ENCODE measurements around the gene XPC.
"Not testable (repeated sequence)": the region's sequence is repeated elsewhere in the genome, so short reads cannot be mapped to it uniquely, and the experiment has no call there.

XPC gene

DNA sequence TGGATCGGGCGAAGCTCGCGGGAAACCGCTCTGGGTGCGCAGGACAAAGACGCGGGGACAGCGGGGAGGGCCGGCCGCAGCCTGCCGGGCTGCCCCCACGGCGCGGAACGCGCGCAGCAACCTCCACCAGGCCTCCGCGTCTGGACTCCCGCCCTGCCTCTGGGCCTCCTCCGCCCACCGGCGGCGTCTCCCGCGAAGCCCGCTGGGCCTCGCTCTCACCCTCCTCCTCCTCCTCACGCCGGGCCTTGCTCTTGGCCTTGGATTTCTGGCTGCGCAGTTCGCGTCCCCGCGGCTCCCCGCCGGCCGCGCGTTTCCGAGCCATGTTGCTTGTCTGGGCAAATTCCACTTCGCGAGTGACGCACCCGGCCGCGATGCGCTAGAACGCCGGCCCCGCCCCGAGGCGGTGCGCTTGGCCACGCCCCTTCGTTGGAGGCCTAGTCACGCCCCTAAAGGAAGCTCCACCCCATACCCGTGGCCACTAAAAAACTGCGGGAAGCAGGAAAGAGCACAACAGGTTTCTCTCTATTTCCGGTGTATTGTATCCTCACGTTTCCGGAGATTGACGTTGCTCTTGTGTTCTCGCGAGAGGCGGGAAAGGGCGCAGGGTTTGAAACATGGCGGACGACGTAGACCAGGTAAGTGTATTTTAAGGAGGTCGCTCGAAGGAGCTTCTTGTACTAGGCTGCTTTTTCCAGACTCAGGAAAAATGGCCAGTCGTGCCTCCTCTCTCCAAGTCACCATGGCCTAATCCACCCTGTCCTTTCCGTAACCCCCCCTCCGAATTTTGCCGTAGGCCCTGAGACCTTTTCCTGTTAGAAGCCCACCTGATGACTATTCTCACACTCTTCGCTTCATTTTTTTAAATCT is at the start of gene XPC, which contains the start of gene LSM3:
Gene XPC, minus strand, starts transcription at position 355 of the 867 bp plus-strand sequence. Its CDS starts 33 bp downstream, at position 322.
Gene LSM3, plus strand, starts transcription at position 571 of the 867 bp plus-strand sequence. Its CDS starts 44 bp downstream, at position 615.
- H3K4me1 Mint-ChIP-seq = peaks cover 73% of the 10 kb centered on the region
- peaks cover 30% of the 10 kb centered on the region for H3K36me3 Mint-ChIP-seq
- CTCF ChIA-PET = interaction anchor here (1.0 to 2.6 kb wide), 6 partner anchors 25 to 521 kb away, joined by 3 to 7 read pairs (median 4); partner anchors contain the start of genes CHCHD4 and TMEM43

DNA sequence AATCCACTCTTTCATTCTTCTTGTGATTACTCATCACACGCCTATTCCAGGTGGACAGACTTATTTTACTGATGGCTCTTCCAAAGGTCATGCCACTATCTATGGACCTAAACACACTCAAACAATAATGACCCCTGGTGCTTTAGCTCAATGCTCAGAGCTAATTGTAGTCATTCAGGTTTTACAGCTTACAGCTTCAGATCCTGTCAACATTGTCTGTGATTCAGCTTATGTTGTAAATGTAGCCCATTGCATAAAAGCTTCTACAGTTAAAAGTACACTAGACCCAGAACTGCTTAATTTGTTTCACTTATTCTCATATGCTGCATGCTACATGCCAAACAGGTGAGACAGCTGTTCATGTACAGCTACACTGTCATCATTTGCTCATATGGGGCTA is 49.5 kb upstream of the XPC start:
- peaks cover 39% of the 10 kb centered on the region for H3K27me3 Mint-ChIP-seq
- CTCF ChIA-PET = no interaction called here
- H3K4me1 Mint-ChIP-seq = peaks cover 4% of the 10 kb centered on the region
- H3K9me3 Mint-ChIP-seq = no peaks in the 10 kb centered on the region
- DNase-seq = no peak
- no peak overlapping the region for H3K4me3 Mint-ChIP-seq
- peaks cover 2% of the 10 kb centered on the region for H3K36me3 Mint-ChIP-seq
- H3K27ac Mint-ChIP-seq = no peak overlapping the region

More for the DNA sequence above, at the start of gene XPC, which contains the start of gene LSM3:
- Mint-ChIP-seq H3K9me3 (no peaks in the 10 kb centered on the region), H3K27me3 (no peaks in the 10 kb centered on the region), H3K27ac (peak within 1 kb of the TSS; percentile 96), H3K4me3 (peak within 1 kb of the TSS; percentile 90)
- peak; percentile 97 for DNase-seq

DNA sequence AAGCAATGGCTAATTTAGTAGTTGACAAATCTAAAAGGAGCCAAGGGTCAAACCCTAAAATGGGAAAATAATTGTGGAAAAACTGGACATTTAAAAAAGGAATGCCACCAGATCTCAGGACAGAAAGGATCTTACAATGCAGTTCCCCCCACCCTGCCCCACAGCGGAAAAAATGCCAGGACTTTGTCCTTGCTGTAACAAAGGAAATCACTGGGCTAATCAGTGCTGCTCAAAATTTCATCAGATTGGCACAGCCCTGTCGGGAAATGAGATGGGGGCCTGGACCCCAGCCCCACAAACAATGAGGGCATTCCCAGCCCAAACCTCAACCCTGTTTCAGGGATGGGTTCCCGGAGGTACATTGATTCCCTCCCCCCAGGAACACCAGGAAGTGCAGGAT is 48.0 kb upstream of the XPC start:
- H3K9me3 Mint-ChIP-seq, H3K36me3 Mint-ChIP-seq, H3K4me1 Mint-ChIP-seq, H3K27ac Mint-ChIP-seq, H3K4me3 Mint-ChIP-seq, CTCF ChIA-PET, DNase-seq: not testable (repeated sequence)
- peaks cover 33% of the 10 kb centered on the region for H3K27me3 Mint-ChIP-seq

DNA sequence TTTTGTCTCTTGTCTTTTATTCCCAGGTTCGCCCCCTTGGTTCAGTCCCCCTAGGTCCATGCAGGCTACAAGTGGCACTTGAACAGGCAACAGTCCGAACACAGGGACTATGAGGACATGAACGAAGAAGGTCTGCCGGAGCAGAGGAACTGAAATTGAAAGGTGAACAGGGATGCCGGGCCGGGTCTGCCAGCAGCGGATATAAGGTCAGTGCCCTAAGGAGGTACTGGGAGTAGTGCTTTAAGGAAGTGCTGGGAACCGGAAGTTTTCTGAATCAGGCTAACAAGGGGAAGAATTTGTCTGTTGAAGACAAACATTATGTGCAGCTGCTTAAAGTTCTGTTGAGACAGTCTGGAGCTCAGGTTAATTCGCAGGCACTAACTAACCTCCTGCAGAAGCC is 47.0 kb upstream of the XPC start:
- Mint-ChIP-seq H3K36me3 (no peaks in the 10 kb centered on the region), H3K9me3 (no peaks in the 10 kb centered on the region), H3K27me3 (peaks cover 23% of the 10 kb centered on the region), H3K4me3 (no peak overlapping the region), H3K27ac (no peak overlapping the region), H3K4me1 (no peaks in the 10 kb centered on the region)
- DNase-seq = no peak
- CTCF ChIA-PET = no interaction called here

DNA sequence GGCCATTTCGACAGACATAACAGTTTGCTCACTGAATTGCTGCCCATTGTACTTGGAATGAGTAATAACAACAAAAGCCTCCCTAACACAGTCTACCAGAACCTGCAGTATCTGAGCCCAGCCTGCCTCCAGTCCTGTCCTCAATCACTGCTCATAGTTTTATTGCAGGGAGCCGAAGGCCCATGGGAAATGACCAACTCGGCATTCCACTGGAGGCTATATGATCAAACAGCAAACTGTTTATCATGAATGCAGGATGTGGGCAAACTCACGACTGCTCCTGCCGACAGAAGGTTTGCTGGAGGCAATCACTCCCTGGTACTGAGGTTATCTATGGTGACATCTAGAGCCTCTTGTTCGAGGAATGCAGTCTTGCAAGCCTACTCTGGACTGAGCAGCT is 46.5 kb upstream of the XPC start:
- CTCF ChIA-PET = no interaction called here
- no peaks in the 10 kb centered on the region for H3K36me3 Mint-ChIP-seq
- H3K27ac Mint-ChIP-seq = no peak overlapping the region
- peaks cover 22% of the 10 kb centered on the region for H3K27me3 Mint-ChIP-seq
- H3K4me3 Mint-ChIP-seq = no peak overlapping the region
- no peaks in the 10 kb centered on the region for H3K9me3 Mint-ChIP-seq
- no peaks in the 10 kb centered on the region for H3K4me1 Mint-ChIP-seq
- no peak for DNase-seq

DNA sequence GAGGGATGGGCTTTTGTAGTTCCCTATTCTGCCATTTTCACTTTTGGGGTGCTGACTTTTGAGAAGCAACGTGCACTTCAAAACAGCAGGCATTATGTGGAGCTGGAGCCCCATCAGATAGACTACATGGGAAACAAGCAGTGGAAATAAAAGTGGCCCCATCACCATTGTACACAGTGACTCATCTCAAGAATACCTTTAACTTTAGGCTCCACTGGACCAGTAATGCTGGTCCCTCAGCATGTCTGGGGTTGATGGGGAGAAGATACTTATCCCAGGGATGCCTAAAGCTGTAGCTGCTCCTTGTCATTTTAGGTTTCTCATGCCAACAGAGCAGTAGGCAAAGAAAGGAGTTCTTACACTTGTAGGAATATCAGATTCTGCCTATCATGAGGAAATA is 45.2 kb upstream of the XPC start:
- CTCF ChIA-PET = interaction anchor here (2.3 kb wide), 1 partner anchor 20 kb away, joined by 10 read pairs; no protein-coding TSS in a partner anchor
- Mint-ChIP-seq H3K27me3 (peaks cover 25% of the 10 kb centered on the region), H3K36me3 (no peaks in the 10 kb centered on the region), H3K4me3 (no peak overlapping the region), H3K9me3 (no peaks in the 10 kb centered on the region), H3K4me1 (no peaks in the 10 kb centered on the region), H3K27ac (no peak overlapping the region)
- no peak for DNase-seq

DNA sequence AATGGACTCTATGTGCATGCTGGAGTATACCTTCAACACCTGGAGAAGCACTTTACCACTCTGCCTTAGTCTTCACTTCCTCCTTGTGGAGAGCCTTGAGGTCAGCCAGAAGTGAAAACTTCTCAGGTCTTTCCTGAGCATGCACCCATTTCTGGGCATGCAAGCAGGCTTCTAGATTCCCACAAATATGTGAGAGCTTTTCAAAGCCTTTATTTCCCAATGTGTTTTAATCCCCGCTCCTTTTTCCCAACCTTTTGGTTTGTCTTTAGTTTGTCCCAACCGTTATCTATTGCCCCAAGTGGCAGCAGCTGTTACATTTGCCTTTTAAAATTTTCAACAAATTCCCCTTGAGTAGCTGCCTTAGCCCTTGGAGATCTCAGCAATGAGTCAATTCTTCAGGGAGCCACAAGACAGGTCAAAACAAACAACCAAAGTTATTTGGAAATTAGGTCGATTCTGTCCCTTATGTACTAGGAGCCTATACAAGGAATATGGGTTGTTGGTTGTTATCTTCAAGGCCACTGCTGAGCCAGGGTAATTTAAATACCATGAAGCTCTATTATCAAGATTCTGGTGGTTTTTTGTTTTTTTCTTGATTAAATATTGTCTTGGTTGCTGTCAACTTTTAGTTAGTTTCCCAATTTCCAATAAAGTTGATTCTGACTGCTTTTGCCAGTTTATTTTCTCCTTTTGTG is 44.6 kb upstream of the XPC start:
- H3K27ac Mint-ChIP-seq = no peak overlapping the region
- H3K4me3 Mint-ChIP-seq = no peak overlapping the region
- peaks cover 26% of the 10 kb centered on the region for H3K27me3 Mint-ChIP-seq
- H3K36me3 Mint-ChIP-seq = no peaks in the 10 kb centered on the region
- no peaks in the 10 kb centered on the region for H3K9me3 Mint-ChIP-seq
- no peak for DNase-seq
- CTCF ChIA-PET = interaction anchor here (2.3 kb wide), 1 partner anchor 19 kb away, joined by 10 read pairs; no protein-coding TSS in a partner anchor
- no peaks in the 10 kb centered on the region for H3K4me1 Mint-ChIP-seq

DNA sequence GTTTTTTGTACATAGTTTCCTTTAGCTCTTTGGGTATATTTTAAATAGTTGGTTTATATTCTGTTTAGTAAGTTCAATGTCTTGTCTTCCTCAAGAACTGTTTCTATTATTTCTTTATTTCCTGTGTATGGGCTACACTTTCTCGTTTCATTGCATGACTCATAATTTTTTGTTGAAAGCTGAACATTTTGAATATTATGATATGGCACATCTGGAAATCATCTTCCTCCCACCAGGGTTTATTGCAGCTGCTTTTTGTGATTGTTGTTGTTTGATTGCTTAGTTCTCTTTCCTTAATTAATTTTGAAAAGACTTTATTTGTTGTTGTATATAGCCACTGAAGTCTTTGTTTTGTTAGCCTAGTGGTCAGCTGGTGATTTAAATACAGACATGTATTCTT is 44.1 kb upstream of the XPC start:
- DNase-seq = no peak
- Mint-ChIP-seq H3K4me1 (no peaks in the 10 kb centered on the region), H3K9me3 (no peaks in the 10 kb centered on the region), H3K27me3 (peaks cover 26% of the 10 kb centered on the region), H3K27ac (no peak overlapping the region), H3K4me3 (no peak overlapping the region), H3K36me3 (no peaks in the 10 kb centered on the region)
- CTCF ChIA-PET = interaction anchor here (2.3 kb wide), 1 partner anchor 19 kb away, joined by 10 read pairs; no protein-coding TSS in a partner anchor

DNA sequence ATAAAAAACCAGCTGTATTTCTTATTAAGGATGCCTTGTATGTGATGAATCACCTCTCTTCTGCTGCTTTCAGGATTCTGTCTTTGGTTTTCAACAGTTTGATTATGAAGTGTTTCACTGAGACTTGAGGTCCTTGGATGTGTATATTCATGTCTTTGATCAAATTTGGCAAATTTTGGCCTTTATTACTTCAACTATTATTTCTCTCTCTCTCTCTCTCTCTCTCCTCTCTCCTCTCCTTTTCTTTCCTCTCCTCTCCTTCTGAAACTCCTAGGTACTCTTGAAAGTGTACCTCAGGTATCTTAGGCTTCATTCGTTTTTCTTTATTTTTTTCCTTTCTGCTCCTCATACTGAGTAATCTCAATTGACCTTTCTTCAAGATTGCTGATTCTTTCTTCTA is 43.5 kb upstream of the XPC start:
- no peak for DNase-seq
- H3K4me1 Mint-ChIP-seq = no peaks in the 10 kb centered on the region
- peaks cover 26% of the 10 kb centered on the region for H3K27me3 Mint-ChIP-seq
- no peaks in the 10 kb centered on the region for H3K36me3 Mint-ChIP-seq
- H3K27ac Mint-ChIP-seq = no peak overlapping the region
- CTCF ChIA-PET = interaction anchor here (2.3 kb wide), 1 partner anchor 18 kb away, joined by 10 read pairs; no protein-coding TSS in a partner anchor
- H3K9me3 Mint-ChIP-seq = no peaks in the 10 kb centered on the region
- H3K4me3 Mint-ChIP-seq = no peak overlapping the region

DNA sequence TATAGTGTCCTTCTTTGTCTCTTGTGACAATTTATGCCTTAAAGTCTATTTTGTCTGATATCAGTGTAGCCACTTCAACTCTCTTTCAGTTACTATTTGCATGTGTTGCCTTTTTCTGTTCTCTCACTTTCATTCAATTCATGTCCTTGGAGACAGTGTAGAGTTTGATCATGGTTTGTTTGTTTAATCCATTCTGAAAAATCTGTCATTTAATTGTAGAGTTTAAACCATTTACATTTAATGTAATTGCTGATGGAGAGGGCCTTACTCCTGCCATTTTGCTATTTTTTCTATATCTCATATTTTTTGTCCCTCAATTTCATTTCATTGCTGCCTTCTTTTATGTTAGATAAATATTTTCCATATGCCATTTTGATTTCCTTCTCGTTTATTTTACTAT is 42.5 kb upstream of the XPC start:
- no peak overlapping the region for H3K27ac Mint-ChIP-seq
- H3K4me3 Mint-ChIP-seq = no peak overlapping the region
- H3K4me1 Mint-ChIP-seq = no peaks in the 10 kb centered on the region
- H3K36me3 Mint-ChIP-seq = no peaks in the 10 kb centered on the region
- CTCF ChIA-PET = no interaction called here
- peaks cover 26% of the 10 kb centered on the region for H3K27me3 Mint-ChIP-seq
- no peak for DNase-seq
- H3K9me3 Mint-ChIP-seq = no peaks in the 10 kb centered on the region

DNA sequence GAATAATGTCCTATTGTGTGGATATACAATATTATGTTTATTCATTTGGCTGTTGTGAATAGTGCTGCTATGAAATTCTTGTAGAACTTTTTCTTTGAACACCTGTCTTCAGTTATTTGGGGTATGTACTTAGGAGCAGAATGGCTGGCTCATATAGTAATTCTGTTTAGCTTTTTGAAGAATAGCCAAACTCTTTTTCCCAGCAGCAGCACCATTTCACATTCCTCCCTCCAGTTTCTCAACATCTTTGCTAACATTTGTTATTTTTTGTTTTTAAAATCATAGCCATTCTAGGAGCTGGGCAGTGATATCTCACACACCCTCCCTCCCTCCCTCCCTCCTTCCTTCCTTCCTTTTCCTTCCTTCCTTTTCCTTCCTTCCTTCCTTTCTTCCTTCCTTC is 40.0 kb upstream of the XPC start:
- Mint-ChIP-seq H3K9me3 (no peaks in the 10 kb centered on the region), H3K36me3 (no peaks in the 10 kb centered on the region)
- CTCF ChIA-PET = interaction anchor here (1.0 kb wide), 1 partner anchor 14 kb away, joined by 3 read pairs; no protein-coding TSS in a partner anchor

DNA sequence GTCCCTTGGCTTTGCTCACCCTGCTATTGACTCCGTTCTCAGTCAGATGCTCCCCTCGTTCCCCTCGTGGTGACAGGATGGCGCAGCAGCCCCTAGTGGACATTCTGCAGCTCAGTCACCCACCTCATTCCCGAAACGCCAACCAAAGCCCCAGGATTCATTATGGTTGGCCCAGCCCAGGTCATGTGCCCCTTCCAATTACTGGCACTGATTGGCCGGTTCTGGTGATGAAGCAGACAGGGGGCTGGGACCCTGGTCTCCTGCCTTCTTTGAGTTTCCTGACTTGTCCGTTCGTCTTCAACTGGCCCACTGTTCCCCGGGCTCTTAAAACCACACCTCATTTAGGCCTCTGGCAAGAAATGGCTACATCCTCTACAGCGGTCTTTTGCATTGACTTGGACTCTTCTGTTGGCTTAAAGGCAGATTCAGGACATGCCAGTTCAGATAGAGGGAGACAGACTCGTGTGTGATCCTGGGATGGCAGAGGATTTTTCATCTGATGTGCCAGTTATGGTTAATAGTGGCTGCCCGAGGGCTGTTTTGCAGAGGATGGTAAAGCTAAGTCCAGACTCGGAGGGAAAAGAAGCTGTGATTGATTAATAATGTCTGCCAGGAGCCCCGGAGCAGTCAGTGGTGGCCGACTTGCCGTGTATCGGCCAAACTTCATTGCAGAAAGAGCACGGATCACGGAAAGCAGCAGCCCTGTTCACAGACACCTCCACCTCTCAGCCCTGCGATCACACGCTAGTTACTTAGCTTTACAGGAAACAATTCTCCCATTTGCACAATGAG is 38.1 kb upstream of the XPC start:
- CTCF ChIA-PET = interaction anchor here (0.6 to 1.1 kb wide), 3 partner anchors 12 to 378 kb away, joined by 3 to 5 read pairs (median 4); no protein-coding TSS in a partner anchor
- peak overlapping the region; percentile 6 for H3K4me3 Mint-ChIP-seq

More for the DNA sequence above, 40.0 kb upstream of the XPC start:
- H3K4me3 Mint-ChIP-seq = no peak overlapping the region
- peaks cover 8% of the 10 kb centered on the region for H3K27me3 Mint-ChIP-seq
- H3K27ac Mint-ChIP-seq = no peak overlapping the region
- DNase-seq = no peak
- H3K4me1 Mint-ChIP-seq = no peaks in the 10 kb centered on the region

DNA sequence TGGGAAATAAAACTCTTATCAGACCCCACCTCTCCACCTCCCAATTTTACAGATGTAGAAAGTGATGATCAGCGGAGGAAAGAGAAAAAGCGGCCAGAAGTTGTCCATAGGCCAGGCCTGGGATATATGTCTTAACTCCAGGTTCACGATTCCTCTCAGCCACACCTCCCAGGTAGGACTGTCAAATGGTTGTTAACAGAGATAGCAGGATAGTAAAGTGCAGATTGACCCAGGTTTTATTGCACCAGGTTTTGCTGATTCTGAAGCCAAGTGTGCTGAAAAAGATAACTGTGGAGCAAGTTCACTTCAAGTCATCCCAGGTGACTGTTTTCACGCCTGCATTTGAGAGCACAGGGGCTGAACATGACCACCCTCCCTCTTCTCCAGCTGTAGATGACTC is 36.4 kb upstream of the XPC start:
- no peak for DNase-seq
- Mint-ChIP-seq H3K9me3 (no peaks in the 10 kb centered on the region), H3K27me3 (peaks cover 8% of the 10 kb centered on the region), H3K4me3 (no peak overlapping the region), H3K36me3 (no peaks in the 10 kb centered on the region), H3K27ac (no peak overlapping the region), H3K4me1 (no peaks in the 10 kb centered on the region)
- CTCF ChIA-PET = no interaction called here

More for the DNA sequence above, 38.1 kb upstream of the XPC start:
- peak; percentile 27 for DNase-seq
- no peaks in the 10 kb centered on the region for H3K9me3 Mint-ChIP-seq
- H3K36me3 Mint-ChIP-seq = no peaks in the 10 kb centered on the region
- no peak overlapping the region for H3K27ac Mint-ChIP-seq
- H3K27me3 Mint-ChIP-seq = peaks cover 8% of the 10 kb centered on the region
- no peaks in the 10 kb centered on the region for H3K4me1 Mint-ChIP-seq
